GM12878 (cell line): ENCODE data around the gene MRPL46.

Experiments
- CTCF ChIP-seq, 3 experiments: IDR thresholded peaks in 2 of 3; conservative IDR thresholded peaks in 1 of 3; 2 replicates each; pipeline ENCODE4 v1.5.1; 2011; ENCODE audit warnings: low read depth in 3 of 3, low read length in 3 of 3, mild to moderate bottlenecking in 3 of 3, control low read depth in 2 of 3, moderate library complexity in 2 of 3, inconsistent platforms in 1 of 3, mixed read lengths in 1 of 3; ENCODE audit not compliant: control insufficient read depth in 2 of 3, insufficient read depth in 1 of 3; ENCODE audit errors: extremely low read depth in 1 of 3
- FOXM1 ChIP-seq: IDR thresholded peaks from 2 replicates; pipeline ENCODE4 v1.6.1; 2012; ENCODE audit warnings: low read depth, mild to moderate bottlenecking, inconsistent platforms, low read length, moderate library complexity
- MAX ChIP-seq: IDR thresholded peaks from 2 replicates; pipeline ENCODE4 v1.6.1; 2012; ENCODE audit warnings: low read depth, low read length, improper control_type of control experiment
- NBN ChIP-seq: fragments of 450-650 bp; IDR thresholded peaks from 2 replicates; pipeline ENCODE4 v1.6.1; 2016
- NFXL1 ChIP-seq: fragments of 450-650 bp; IDR thresholded peaks from 2 replicates; pipeline ENCODE4 v1.6.1; 2017; ENCODE audit warnings: antibody characterized with exemption, mild to moderate bottlenecking, borderline replicate concordance
- PKNOX1 ChIP-seq: fragments of 450-650 bp; IDR thresholded peaks from 2 replicates; pipeline ENCODE4 v1.6.1; 2016; ENCODE audit warnings: mild to moderate bottlenecking
- POLR2A ChIP-seq: IDR thresholded peaks from 2 replicates; pipeline ENCODE4 v1.6.1; 2011; ENCODE audit warnings: low read depth, mild to moderate bottlenecking, low read length
- STAT3 ChIP-seq: IDR thresholded peaks from 2 replicates; pipeline ENCODE4 v1.6.1; 2011; ENCODE audit warnings: low read depth, low read length, improper control_type of control experiment
- TAF1 ChIP-seq: IDR thresholded peaks from 2 replicates; pipeline ENCODE4 v1.6.1; 2011; ENCODE audit warnings: mild to moderate bottlenecking, low read depth, low read length, borderline replicate concordance
- TARDBP ChIP-seq: IDR thresholded peaks from 2 replicates; pipeline ENCODE4 v1.6.1; 2016; ENCODE audit warnings: borderline replicate concordance
- TBL1XR1 ChIP-seq: IDR thresholded peaks from 2 replicates; pipeline ENCODE4 v1.6.1; 2012; ENCODE audit warnings: low read depth, low read length, improper control_type of control experiment

- TF ChIP-seq NBN (no peak), NFXL1 (no peak), PKNOX1 (no peak), TARDBP (no peak), MAX (no peak), FOXM1 (no peak), POLR2A (no peak), TBL1XR1 (no peak), CTCF (IDR thresholded peaks at IDR 0.05 in 2 of 3, conservative IDR thresholded peaks at IDR 0.05 in 1 of 3; ENCODE audit: control insufficient read depth in 2 of 3, extremely low read depth in 1 of 3, insufficient read depth in 1 of 3, low read depth in 3 of 3, low read length in 3 of 3) (no peak), TAF1 (no peak), STAT3 (no peak)
Observed at GRCh38 chr15:88511161-88511560, 44.0 kb upstream of the MRPL46 start.
